ENCODE results near the gene HRH2. TPM values are rescaled to one million over a fixed set of nuclear protein-coding genes. Genes with fewer than 3 reads are reported as not detected.
"Not testable (repeated sequence)": the region's sequence is repeated elsewhere in the genome, so short reads cannot be mapped to it uniquely, and the experiment has no call there.

HRH2 gene
- total RNA-seq, 1 donor from 2014 or later, result 1.2 TPM

DNA sequence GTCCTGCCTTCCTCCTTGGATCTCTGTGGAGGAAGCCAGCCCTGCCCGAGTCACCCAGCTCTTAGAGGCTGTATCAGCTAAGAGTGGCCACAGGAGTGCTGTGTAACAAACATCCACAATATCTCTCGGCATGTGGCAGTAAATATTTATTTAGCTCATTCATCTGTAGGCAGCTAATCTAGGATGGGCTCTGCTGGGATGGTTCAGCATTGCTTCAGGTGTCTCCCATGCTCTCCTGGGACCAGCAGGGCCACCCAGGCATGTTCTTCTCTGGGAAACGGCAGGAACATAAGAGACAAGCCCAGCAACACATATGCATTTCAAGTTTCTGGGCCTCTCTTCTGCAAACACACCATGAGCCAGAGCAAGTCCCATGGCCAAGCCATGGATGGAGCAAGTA lies 56.1 kb downstream of the HRH2 start:
- Mint-ChIP-seq H3K9me3 (ENCODE audit: low read depth) (peaks cover 27% of the 10 kb centered on the region), H3K27me3 (peaks cover 35% of the 10 kb centered on the region), H3K36me3 (ENCODE audit: insufficient read depth) (peaks cover 13% of the 10 kb centered on the region), H3K27ac (peak overlapping the region; percentile 31), H3K4me3 (ENCODE audit: low read depth) (no peak overlapping the region), H3K4me1 (ENCODE audit: low read depth) (peaks cover 7% of the 10 kb centered on the region)
- no peak for DNase-seq (ENCODE audit: low spot score, unreplicated experiment)
- TF ChIP-seq, protein P1, sequence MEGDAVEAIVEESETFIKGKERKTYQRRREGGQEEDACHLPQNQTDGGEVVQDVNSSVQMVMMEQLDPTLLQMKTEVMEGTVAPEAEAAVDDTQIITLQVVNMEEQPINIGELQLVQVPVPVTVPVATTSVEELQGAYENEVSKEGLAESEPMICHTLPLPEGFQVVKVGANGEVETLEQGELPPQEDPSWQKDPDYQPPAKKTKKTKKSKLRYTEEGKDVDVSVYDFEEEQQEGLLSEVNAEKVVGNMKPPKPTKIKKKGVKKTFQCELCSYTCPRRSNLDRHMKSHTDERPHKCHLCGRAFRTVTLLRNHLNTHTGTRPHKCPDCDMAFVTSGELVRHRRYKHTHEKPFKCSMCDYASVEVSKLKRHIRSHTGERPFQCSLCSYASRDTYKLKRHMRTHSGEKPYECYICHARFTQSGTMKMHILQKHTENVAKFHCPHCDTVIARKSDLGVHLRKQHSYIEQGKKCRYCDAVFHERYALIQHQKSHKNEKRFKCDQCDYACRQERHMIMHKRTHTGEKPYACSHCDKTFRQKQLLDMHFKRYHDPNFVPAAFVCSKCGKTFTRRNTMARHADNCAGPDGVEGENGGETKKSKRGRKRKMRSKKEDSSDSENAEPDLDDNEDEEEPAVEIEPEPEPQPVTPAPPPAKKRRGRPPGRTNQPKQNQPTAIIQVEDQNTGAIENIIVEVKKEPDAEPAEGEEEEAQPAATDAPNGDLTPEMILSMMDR (IDR thresholded peaks at IDR 0.05; ENCODE audit: unreplicated experiment), result no peak

- Mint-ChIP-seq H3K27me3 (peaks cover 30% of the 10 kb centered on the region), H3K4me1 (ENCODE audit: low read depth) (peaks cover 7% of the 10 kb centered on the region), H3K27ac (no peak overlapping the region), H3K9me3 (ENCODE audit: low read depth) (peaks cover 27% of the 10 kb centered on the region), H3K4me3 (ENCODE audit: low read depth) (no peak overlapping the region), H3K36me3 (ENCODE audit: insufficient read depth) (peaks cover 13% of the 10 kb centered on the region)
- TF ChIP-seq, protein P1 (IDR thresholded peaks at IDR 0.05; ENCODE audit: unreplicated experiment), result no peak
- no peak for DNase-seq (ENCODE audit: low spot score, unreplicated experiment)
Observed at GRCh38 chr5:175714479-175715085, 56.7 kb downstream of the HRH2 start.

DNA sequence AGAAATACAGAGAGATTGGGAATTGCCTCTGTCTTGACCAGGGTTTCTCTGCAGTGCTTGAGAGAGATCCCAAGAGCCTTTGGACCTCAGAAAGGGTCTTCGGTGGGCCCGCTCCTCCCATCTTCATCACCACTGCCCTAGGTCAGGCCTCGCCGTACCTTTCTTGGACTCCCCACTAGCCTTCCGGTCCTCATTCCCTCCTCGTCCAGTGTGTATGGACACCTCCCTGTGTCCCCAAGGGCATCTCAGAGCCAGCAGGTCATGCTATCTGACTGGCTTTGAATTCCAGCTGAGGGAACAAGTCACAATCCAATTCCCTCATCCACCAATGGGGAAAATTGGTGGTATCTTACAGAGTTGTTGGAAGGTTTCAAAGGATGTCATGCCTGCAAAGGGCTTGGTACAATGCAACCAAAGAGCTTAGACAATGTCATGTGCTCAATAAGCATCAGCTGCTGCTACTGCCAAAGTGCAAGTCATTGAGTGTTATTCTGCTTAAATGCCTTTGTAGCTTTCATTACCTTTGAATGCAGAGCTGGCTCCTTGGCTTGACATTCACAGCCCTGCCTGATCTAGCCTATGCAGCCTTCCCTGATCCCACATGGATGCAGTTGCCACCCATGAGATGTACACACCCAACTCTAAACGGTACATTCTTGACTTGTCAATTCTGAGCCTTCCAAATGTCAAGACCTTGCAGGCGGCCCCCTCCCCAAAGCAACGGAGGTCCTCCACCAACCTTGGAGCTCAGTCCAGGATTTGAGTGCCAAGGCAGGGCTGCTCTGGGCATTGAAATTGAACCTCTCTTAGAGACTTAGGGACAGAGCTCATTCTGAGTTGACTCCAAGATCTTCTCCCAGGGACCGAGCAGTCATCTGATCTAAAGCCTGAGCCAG lies 58.0 kb downstream of the HRH2 start:
- Mint-ChIP-seq H3K4me1 (ENCODE audit: low read depth) (peaks cover 7% of the 10 kb centered on the region), H3K9me3 (ENCODE audit: low read depth) (peaks cover 23% of the 10 kb centered on the region), H3K4me3 (ENCODE audit: low read depth) (no peak overlapping the region), H3K27ac (no peak overlapping the region), H3K27me3 (peaks cover 24% of the 10 kb centered on the region), H3K36me3 (ENCODE audit: insufficient read depth) (peaks cover 9% of the 10 kb centered on the region)
- no peak for DNase-seq (ENCODE audit: low spot score, unreplicated experiment)
- TF ChIP-seq, protein P1 (IDR thresholded peaks at IDR 0.05; ENCODE audit: unreplicated experiment), result no peak

DNA sequence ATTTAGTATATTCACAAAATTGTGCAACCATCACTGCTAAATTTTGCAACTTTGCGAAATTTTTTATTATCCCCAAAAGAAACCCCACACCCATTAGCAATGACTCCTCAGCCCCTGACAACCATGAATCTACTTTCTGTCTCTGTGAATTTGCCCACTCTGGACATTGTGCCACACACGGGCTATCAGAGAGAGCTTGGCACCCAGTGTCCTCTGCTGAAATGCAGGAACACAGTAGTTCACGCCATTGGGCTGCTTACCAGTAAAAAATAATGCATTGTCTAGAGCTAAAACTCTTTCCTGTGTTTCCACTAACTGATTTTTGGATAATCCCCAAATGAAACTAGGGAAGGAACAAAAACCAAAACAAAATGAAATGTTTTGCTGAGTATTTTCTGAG lies 60.0 kb downstream of the HRH2 start:
- no peak for DNase-seq (ENCODE audit: low spot score, unreplicated experiment)
- Mint-ChIP-seq H3K27me3 (peaks cover 12% of the 10 kb centered on the region), H3K36me3 (ENCODE audit: insufficient read depth) (peaks cover 9% of the 10 kb centered on the region), H3K4me3 (ENCODE audit: low read depth) (no peak overlapping the region), H3K4me1 (ENCODE audit: low read depth) (peaks cover 7% of the 10 kb centered on the region), H3K9me3 (ENCODE audit: low read depth) (peaks cover 23% of the 10 kb centered on the region), H3K27ac (peak overlapping the region; percentile 11)
- TF ChIP-seq, protein P1 (IDR thresholded peaks at IDR 0.05; ENCODE audit: unreplicated experiment), result no peak

GRCh38 chr5:175718401-175719108 lies 60.7 kb downstream of the HRH2 start:
- no peak for DNase-seq (ENCODE audit: low spot score, unreplicated experiment)
- H3K27ac Mint-ChIP-seq, result no peak overlapping the region
- H3K4me3 Mint-ChIP-seq (ENCODE audit: low read depth), result no peak overlapping the region
- TF ChIP-seq, protein P1 (IDR thresholded peaks at IDR 0.05; ENCODE audit: unreplicated experiment), result peak; percentile 80
- H3K9me3 Mint-ChIP-seq (ENCODE audit: low read depth), result peaks cover 23% of the 10 kb centered on the region
- peaks cover 9% of the 10 kb centered on the region for H3K36me3 Mint-ChIP-seq (ENCODE audit: insufficient read depth)
- H3K4me1 Mint-ChIP-seq (ENCODE audit: low read depth), result peaks cover 7% of the 10 kb centered on the region
- H3K27me3 Mint-ChIP-seq, result peaks cover 10% of the 10 kb centered on the region

GRCh38 chr5:175719109-175719432 lies 61.2 kb downstream of the HRH2 start:
- not testable (repeated sequence) for H3K36me3 Mint-ChIP-seq (ENCODE audit: insufficient read depth); H3K27me3 Mint-ChIP-seq; H3K27ac Mint-ChIP-seq; DNase-seq (ENCODE audit: low spot score, unreplicated experiment); H3K4me3 Mint-ChIP-seq (ENCODE audit: low read depth); H3K4me1 Mint-ChIP-seq (ENCODE audit: low read depth)
- peaks cover 20% of the 10 kb centered on the region for H3K9me3 Mint-ChIP-seq (ENCODE audit: low read depth)

All from progenitor cell of endocrine pancreas (in vitro differentiated cells).